SJCRH30 (cell line): ENCODE measurements around the gene LEMD3. TPM values are rescaled to one million over a fixed set of nuclear protein-coding genes. Genes with fewer than 3 reads are reported as not detected.

Source experiments
- DNase-seq, 2 experiments: peaks; one replicate each; pipeline ENCODE4 v3.0.0-alpha.2; 2015 to 2020
- H3K27ac ChIP-seq: fragments of 250-450 bp; sonication (Bioruptor Pico); 2 replicates; pipeline ENCODE4 v1.5.1; 2020; ENCODE audit warnings: mild to moderate bottlenecking, moderate library complexity
- H3K27me3 ChIP-seq: fragments of 250-450 bp; sonication (Bioruptor Pico); 2 replicates; pipeline ENCODE4 v1.5.1; 2020; ENCODE audit warnings: mild to moderate bottlenecking, moderate library complexity
- H3K36me3 ChIP-seq: fragments of 250-450 bp; sonication (Bioruptor Pico); 2 replicates; pipeline ENCODE4 v1.5.1; 2020; ENCODE audit warnings: mild to moderate bottlenecking, moderate library complexity
- H3K4me1 ChIP-seq: fragments of 250-450 bp; sonication (Bioruptor Pico); 2 replicates; pipeline ENCODE4 v1.5.1; 2020; ENCODE audit warnings: mild to moderate bottlenecking, moderate library complexity
- H3K4me3 ChIP-seq: fragments of 250-450 bp; sonication (Bioruptor Pico); 2 replicates; pipeline ENCODE4 v1.5.1; 2020; ENCODE audit warnings: mild to moderate bottlenecking, moderate library complexity
- H3K9me3 ChIP-seq: fragments of 250-450 bp; sonication (Bioruptor Pico); replicated peaks from 2 replicates; pipeline ENCODE4 v1.5.1; 2020; ENCODE audit warnings: mild to moderate bottlenecking, moderate library complexity
- total RNA-seq: library from RNA; depleted of rRNA; stranded (reverse); fragments of >200 nt; shearing (Covaris generic); gene quantifications from 2 replicates; pipeline ENCODE4 v1.2.3, GENCODE V29; 2014; rRNA removed

LEMD3 gene
- 32.5 and 36.8 TPM in 2 replicates for total RNA-seq

DNA sequence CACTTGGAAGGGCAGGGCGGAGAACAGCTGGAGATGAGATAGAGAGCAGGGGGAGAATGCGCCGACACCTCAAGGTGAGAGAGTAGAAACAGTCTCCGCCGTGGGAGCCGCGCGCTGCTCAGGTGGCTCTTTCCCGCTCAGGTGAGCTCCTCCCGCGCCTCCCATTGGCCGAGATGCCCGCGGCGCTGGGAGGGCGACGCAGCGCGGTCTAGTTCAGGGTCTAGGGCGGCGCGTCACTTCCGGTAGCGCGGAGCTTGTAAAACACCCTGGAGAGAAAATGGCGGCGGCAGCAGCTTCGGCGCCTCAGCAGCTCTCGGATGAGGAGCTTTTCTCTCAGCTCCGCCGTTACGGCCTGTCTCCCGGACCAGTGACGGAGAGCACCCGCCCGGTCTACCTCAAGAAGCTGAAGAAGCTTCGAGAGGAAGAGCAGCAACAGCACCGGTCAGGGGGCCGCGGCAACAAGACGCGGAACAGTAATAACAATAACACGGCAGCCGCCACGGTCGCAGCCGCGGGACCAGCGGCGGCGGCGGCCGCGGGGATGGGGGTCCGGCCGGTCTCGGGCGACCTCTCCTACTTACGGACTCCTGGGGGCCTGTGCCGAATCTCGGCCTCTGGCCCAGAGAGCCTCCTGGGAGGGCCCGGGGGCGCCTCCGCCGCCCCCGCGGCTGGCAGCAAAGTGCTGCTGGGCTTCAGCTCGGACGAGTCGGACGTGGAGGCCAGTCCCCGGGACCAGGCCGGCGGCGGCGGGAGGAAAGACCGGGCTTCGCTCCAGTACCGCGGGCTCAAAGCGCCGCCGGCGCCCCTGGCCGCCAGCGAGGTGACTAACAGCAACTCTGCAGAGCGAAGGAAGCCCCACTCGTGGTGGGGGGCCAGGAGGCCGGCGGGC is at the start of gene LEMD3:
LEMD3 (plus strand) TSS at position 264 of the 889 bp plus-strand sequence; CDS start at position 278, 14 bp downstream.
- no peaks in the 10 kb centered on the region for H3K27me3 ChIP-seq
- H3K9me3 ChIP-seq = no peaks in the 10 kb centered on the region
- peak within 1 kb of the TSS; percentile 92 for H3K4me3 ChIP-seq
- peaks cover 10% of the 10 kb centered on the region; the same call in 1 of the 2 replicates for H3K36me3 ChIP-seq
- DNase-seq = peak; percentile 88 to 91
- H3K4me1 ChIP-seq = no peaks in the 10 kb centered on the region
- peak within 1 kb of the TSS; percentile 81 for H3K27ac ChIP-seq

DNA sequence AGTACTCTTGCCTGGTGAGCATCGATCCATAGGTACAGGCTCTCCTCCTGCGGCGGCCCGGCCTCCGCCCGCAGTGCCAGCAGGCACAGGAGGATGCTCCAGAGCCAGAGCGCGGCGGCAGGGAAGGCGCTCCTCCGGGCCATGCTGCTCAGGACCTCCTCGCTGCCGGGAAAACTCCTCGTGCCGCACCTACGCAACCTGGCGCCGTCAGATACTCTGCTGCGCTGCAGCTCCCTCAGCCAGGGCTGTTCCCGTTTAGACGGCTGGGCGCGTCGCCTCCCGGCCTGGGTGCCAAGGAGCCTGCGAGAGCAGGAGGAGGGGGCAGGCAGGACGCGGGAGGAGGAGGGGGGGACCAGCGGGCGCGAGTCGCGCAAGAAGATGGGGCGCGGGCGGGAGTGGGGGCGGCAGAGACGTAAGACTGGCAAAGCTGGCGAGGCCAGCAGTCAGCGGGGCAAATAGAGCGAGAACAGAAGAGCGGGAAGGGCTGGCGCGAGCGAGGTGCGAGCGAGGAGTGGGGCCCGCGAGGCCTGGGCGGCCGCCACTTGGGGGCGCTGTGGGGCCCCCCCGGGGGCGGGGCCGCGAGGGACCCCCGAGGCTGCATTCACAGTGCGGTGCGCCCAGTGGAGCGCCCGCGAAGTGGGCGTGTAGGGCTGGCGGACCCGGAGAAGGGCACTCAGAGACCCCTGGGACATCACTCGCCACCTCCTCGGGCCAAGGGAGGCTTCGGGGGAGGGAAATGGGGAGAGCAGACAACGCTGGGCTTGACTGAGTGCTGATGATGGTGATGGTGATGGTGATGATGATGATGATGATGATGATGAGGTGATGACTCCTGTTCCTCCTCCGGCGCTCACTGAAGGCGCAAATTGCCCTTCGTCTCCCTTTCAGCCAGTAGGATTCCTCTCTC is 48.1 kb upstream of the LEMD3 start, which contains the start of gene WIF1:
WIF1 (minus strand) TSS at position 257 of the 907 bp plus-strand sequence; CDS start at position 143, 114 bp downstream.
- DNase-seq = no peak
- Histone ChIP-seq H3K9me3 (no peaks in the 10 kb centered on the region), H3K4me1 (no peaks in the 10 kb centered on the region), H3K27me3 (no peaks in the 10 kb centered on the region), H3K36me3 (no peaks in the 10 kb centered on the region), H3K4me3 (no peak within 1 kb of the TSS), H3K27ac (no peak within 1 kb of the TSS)

DNA sequence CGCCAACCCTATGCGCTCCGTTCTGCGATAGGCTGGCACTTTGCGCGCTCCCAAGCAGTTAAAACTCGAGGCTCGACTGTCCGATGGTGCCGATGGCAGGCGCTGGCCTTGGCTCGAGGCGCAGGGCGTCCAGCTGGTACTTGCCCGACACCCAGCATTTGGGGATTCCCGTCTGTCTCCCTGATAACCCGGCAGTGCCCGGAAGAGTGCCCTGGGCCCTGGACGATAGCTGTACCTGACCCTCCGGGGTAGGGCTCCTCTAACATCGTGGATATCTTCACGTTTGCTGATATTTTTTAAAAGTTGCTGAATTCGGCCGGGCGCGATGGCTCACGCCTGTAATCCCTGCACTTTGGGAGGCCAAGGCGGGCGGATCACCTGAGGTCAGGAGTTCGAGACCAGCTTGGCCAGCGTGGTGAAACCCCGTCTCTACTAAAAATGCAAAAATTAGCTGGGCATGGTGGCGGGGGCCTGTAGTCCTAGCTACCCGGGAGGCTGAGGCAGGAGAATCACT is 47.4 kb upstream of the LEMD3 start:
- H3K9me3 ChIP-seq = no peaks in the 10 kb centered on the region
- H3K27me3 ChIP-seq = no peaks in the 10 kb centered on the region
- no peaks in the 10 kb centered on the region for H3K36me3 ChIP-seq

DNA sequence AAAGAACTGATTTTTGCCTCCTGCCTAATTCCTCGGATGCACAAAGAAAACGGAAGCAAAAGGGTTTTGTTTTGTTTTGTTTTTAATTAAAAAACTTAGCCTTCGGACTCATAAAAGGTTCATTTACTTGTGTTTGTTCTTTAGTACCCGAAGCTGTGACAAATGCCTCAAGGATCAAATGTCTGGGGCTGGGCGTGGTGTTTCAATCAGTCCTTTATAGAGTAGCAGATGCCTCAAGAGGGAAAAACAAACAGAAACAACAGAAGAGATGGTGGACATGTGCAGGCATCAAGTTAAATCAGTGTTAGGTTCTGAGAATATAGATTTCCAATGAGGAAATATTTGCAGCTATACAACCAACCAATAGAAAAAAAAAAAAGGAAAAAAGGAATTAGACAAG is 46.7 kb upstream of the LEMD3 start:
- Histone ChIP-seq H3K27me3 (no peaks in the 10 kb centered on the region), H3K4me1 (no peaks in the 10 kb centered on the region)

More for the DNA sequence above, 47.4 kb upstream of the LEMD3 start:
- DNase-seq = no peak
- no peak overlapping the region for H3K4me3 ChIP-seq
- no peak overlapping the region for H3K27ac ChIP-seq
- no peaks in the 10 kb centered on the region for H3K4me1 ChIP-seq

DNA sequence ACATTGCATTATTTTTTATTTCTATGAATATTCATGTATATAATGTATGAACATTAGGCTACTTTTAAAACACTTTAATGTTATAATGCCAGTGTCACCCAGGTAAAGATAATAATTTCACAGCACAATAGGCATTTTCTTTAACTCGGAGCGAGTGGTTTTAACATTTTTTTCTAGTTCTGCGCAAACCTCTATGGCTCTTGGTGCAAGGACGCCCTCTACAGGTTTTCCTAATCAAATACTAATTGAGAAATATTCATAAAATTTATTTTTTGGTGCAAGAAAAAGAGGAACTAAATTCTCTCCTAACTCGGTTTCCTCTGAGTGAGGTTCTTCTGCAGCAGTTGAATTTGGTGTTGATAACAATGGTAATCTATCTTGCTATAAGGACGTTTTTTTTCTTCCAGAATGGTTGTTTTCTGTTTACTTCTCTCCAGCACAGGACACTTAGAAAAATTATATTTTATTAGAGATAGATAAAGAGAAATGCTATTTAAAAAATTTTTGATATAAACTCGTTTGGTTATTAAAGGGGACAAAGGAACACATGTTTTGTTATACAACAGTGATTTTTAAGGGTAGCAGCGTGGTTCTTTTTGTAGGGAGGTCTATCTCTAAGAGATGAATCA is 45.8 kb upstream of the LEMD3 start:
- Histone ChIP-seq H3K4me3 (no peak overlapping the region; the same call in 1 of the 2 replicates), H3K27ac (no peak overlapping the region), H3K27me3 (no peaks in the 10 kb centered on the region), H3K36me3 (no peaks in the 10 kb centered on the region), H3K4me1 (no peaks in the 10 kb centered on the region), H3K9me3 (no peaks in the 10 kb centered on the region)
- peak; percentile 22 to 75 for DNase-seq

More for the DNA sequence above, 46.7 kb upstream of the LEMD3 start:
- no peaks in the 10 kb centered on the region for H3K9me3 ChIP-seq
- H3K27ac ChIP-seq = no peak overlapping the region
- H3K36me3 ChIP-seq = no peaks in the 10 kb centered on the region
- H3K4me3 ChIP-seq = peak overlapping the region; percentile 28
- DNase-seq = peak; percentile 21 to 64

DNA sequence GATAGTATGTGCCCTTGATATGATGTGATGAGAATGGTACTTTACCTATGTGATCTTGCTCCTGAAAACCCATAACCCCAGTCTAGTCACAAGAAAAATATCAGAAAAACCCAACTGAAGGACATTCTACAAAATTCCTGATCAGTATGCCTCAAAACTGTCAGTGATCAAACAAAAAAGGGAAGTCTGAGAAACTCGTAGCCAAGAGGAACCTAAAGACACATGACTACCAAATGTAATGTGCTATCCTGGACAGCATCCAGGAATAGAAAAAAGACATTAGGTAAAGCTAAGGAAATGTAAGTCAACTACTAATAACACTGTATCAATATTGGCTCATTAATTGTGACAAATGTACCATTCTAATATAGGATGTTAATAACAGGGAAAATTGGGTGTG is 44.1 kb upstream of the LEMD3 start:
- Histone ChIP-seq H3K27me3 (no peaks in the 10 kb centered on the region), H3K4me1 (no peaks in the 10 kb centered on the region), H3K36me3 (no peaks in the 10 kb centered on the region), H3K27ac (no peak overlapping the region), H3K4me3 (no peak overlapping the region), H3K9me3 (no peaks in the 10 kb centered on the region)
- no peak for DNase-seq

DNA sequence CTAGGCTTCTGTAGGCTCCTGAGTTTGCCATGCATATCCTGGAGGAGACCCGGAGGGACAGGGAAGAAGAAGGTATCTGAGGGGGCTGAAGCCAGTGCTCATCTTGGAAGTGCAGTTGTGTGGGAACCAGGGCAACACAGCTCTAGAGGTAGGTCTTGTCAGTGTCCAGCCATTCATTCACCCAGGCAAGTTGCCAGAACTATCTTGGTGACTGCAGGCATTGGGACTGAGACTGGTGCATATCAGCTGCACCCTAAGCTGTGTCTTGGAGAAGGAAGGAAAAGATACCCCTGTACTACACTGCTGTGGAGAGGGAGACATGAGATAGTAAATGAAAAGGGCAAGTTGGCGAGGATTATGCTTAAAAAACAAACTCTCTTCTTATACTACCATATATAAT is 43.4 kb upstream of the LEMD3 start:
- Histone ChIP-seq H3K9me3 (no peaks in the 10 kb centered on the region), H3K4me3 (no peak overlapping the region), H3K27ac (no peak overlapping the region), H3K4me1 (no peaks in the 10 kb centered on the region), H3K27me3 (no peaks in the 10 kb centered on the region), H3K36me3 (no peaks in the 10 kb centered on the region)
- DNase-seq = no peak

DNA sequence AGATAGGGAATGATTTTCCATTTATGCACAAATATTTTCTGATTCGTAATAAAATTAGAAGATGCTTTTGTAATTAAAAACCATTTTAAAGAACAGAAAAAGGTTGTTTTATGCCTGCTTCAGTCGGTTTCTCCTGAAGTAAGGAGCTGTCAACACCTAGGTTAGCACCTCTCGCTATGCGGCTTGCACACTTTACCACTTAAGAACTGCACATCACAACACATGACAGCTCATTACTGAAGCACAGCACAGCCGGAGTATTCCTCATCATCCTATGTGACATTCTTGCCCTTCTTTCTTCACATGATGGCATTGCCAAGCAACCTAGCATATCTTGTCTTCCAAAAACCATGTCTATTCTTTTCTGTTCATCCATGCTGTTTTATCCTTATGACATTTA is 42.9 kb upstream of the LEMD3 start:
- H3K9me3 ChIP-seq = no peaks in the 10 kb centered on the region
- DNase-seq = no peak
- H3K27me3 ChIP-seq = no peaks in the 10 kb centered on the region

DNA sequence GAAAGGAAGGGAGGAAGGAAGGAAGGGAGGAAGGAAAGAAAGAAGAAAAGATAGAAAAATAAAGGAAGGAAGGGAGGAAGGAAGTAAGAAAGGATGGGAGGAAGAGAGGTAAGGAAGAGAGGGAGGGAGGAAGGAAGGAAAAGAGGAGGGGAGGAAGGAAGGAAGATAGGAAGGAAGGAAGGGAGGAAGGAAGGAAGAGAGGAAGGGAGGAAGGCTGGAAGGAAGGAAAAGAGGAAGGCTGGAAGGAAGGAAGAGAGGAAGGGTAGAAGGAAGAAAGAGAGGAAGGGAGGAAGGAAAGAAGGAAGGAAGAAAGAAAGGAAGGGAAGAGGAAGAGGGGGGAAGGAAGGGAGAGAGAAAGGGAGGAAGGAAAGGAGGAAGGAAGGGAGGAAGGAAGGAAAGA is 35.5 kb upstream of the LEMD3 start:
- H3K27me3 ChIP-seq = no peaks in the 10 kb centered on the region
- no peak overlapping the region for H3K4me3 ChIP-seq
- H3K4me1 ChIP-seq = no peaks in the 10 kb centered on the region
- H3K9me3 ChIP-seq = peaks cover 4% of the 10 kb centered on the region; the same call in 1 of the 2 replicates
- DNase-seq = no peak
- 0 out of 2 replicates have a peak, but pooled peaks cover 2% of the 10 kb centered on the region for H3K36me3 ChIP-seq
- no peak overlapping the region for H3K27ac ChIP-seq

More for the DNA sequence above, 42.9 kb upstream of the LEMD3 start:
- Histone ChIP-seq H3K27ac (no peak overlapping the region), H3K4me1 (no peaks in the 10 kb centered on the region), H3K36me3 (no peaks in the 10 kb centered on the region), H3K4me3 (no peak overlapping the region)

DNA sequence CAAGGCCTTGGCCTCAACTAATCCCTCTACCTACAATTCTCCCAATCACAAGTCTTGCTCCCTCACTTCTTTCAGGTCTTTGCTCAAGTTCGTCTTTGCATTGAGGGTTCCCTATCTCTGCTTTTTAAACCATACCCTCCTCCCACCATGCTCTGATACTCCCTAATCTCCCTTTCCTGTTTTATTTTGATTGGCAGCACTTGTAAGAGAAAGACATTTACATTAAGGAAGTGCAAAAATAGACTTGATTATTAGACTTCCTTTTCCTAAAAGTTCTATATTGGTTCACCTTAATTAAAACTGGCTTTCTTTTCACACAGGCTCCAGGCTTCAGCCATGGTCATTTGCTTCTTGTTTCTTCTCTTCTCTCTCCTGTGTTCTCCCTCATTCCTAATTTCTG is 30.0 kb upstream of the LEMD3 start:
- Histone ChIP-seq H3K4me3 (no peak overlapping the region), H3K27me3 (no peaks in the 10 kb centered on the region), H3K36me3 (0 out of 2 replicates have a peak, but pooled peaks cover 2% of the 10 kb centered on the region), H3K27ac (no peak overlapping the region), H3K4me1 (no peaks in the 10 kb centered on the region), H3K9me3 (peaks cover 4% of the 10 kb centered on the region; the same call in 1 of the 2 replicates)
- no peak for DNase-seq

DNA sequence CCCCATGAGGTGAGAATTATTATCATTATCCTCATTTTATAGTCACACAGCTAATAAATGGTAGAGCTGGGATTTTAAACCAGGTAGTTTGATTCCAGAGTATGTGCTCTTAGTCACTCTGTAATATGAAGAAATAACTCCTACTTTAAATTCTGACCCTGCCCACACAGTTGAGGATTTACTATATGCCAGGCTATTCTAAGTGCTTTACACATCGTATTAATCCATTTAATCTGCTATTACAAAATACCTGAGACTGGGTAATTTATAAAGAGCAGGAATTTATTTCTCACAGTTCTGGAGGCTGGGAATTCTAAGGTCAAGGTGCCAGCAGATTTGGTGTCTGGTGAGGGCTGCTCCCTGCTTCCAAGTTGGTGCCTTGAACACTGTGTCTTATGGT is 28.6 kb upstream of the LEMD3 start:
- Histone ChIP-seq H3K27me3 (no peaks in the 10 kb centered on the region), H3K4me1 (no peaks in the 10 kb centered on the region), H3K9me3 (peaks cover 4% of the 10 kb centered on the region; the same call in 1 of the 2 replicates), H3K27ac (no peak overlapping the region), H3K36me3 (0 out of 2 replicates have a peak, but pooled peaks cover 2% of the 10 kb centered on the region), H3K4me3 (no peak overlapping the region)
- DNase-seq = no peak

DNA sequence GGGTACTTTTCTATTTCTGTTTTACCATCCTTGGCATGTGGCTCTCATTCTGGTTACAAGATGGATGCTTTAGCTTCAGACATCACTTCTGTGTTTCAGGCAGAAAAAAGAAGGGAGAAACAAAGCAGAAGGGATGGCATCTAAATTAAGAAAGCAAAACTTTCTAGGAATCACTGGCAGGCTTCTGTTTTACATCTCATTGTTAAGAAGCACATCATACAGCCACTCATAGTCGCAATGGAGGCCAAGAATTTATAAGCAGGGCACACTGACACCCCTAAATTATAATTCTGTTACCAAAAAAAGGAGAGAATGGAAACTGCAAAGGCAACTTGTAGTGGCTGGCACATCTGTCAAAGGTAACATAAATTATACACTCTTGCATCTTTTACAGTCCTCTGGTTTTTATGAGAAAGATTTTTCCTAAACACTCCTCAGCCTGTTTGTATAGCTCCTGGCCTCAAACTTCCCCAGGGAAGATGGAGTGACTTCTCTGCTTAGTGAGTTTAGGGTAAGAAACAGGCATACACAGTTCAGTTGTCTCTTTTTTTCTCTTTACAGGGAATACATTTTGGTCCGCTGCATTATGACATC is 22.0 kb upstream of the LEMD3 start:
- Histone ChIP-seq H3K27ac (no peak overlapping the region), H3K4me3 (no peak overlapping the region), H3K4me1 (peaks cover 20% of the 10 kb centered on the region), H3K36me3 (no peaks in the 10 kb centered on the region), H3K27me3 (no peaks in the 10 kb centered on the region), H3K9me3 (no peaks in the 10 kb centered on the region)
- no peak for DNase-seq

DNA sequence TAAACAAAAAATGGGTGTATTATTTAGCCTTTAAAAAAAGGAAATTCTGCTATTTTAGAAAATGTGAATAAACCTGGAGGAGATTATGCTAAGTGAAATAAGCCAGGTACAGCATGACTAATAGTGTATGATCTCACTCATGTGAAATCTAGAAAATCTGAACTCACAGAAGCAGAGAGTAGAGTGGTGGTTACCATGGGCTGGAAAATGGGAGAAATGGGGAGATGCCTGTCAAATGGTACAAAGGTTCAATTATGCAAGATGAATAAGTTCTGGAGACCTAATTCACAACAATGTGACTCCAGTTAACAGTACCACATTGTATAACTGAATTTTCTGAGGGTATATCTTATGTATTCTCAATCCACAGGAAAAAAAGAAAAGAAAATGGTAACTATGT is 17.4 kb upstream of the LEMD3 start:
- Histone ChIP-seq H3K36me3 (no peaks in the 10 kb centered on the region), H3K27me3 (no peaks in the 10 kb centered on the region), H3K9me3 (no peaks in the 10 kb centered on the region), H3K27ac (peak overlapping the region; percentile 63), H3K4me1 (peaks cover 29% of the 10 kb centered on the region), H3K4me3 (no peak overlapping the region)
- peak in 1 of 2 experiments; percentile 33 for DNase-seq

DNA sequence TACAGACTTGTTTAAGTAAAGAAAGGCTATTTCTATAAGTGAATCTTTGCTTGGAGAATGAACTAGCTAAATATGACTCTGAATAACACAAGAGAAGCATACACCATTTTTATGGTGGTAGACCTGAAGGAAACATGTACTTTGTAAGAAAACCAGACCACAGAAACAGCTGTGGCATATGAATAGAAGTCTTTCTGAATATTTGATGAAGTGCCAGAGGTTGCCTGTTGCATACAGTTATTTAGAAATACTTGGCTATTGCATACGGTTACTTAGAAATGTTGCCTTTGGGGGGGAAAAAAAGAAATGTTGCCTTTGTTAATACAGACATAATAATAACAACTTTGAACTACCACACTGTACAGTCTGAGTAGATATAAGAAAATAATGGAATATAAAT is 16.8 kb upstream of the LEMD3 start:
- Histone ChIP-seq H3K4me1 (peaks cover 29% of the 10 kb centered on the region), H3K4me3 (no peak overlapping the region), H3K9me3 (no peaks in the 10 kb centered on the region), H3K36me3 (no peaks in the 10 kb centered on the region), H3K27ac (peak overlapping the region; percentile 63), H3K27me3 (no peaks in the 10 kb centered on the region)
- DNase-seq = peak; percentile 37 to 74
